Stimulated activated naive CD8-positive, alpha-beta T cell treated with anti-CD3 and anti-CD28 coated beads, Interleukin-15, Interleukin-2, amounts not matched to agents 100 U/mL and 50 U/mL, for 24 hours (primary cell): Measurements from ENCODE around the gene OSM.
A peak's percentile ranks its signal among the peaks of the same experiment; 100 is the strongest.

Experiments used
- ATAC-seq: fragments of 150-1000 bp; cut with Tn5 transposase; one replicate; pipeline ENCODE4 v1.10.0; 2021
- DNase-seq: peaks from one replicate; pipeline ENCODE4 v3.0.0; 2021

The OSM gene

DNA sequence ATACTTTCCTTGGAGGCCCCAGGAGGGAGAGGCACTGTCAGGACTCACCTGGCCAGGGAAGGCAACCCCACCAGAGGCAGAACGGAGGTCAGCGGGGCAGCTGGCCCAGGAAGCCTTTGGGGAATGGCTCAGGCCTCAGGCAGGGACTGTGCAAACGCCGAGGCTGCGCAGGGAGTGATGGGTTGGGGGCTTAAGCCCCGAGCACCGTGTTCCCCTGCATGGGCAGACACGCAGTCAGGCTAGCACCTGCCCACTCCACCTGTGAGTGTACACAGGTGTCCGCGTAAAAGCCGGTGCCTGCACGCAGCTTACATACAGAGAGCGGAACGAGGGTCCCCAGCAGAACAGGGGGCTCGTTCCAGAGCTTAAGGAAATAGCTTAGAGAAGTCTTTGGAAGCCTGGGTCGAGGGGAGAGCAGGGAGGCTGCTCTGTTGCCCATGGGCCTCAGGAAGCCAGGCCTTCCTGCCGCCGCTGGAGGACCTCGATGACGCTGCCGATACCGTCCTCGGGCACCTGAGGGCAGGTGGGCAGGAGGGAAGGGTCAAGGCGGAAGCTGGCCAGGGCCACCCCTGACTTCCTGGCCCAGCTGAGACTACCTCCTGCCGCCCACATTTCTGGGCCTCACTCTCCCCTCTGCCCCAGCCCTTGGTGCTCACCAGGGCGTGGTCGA, 18.7 kb upstream of the OSM start:
- DNase-seq: no peak
- ATAC-seq: no peak

DNA sequence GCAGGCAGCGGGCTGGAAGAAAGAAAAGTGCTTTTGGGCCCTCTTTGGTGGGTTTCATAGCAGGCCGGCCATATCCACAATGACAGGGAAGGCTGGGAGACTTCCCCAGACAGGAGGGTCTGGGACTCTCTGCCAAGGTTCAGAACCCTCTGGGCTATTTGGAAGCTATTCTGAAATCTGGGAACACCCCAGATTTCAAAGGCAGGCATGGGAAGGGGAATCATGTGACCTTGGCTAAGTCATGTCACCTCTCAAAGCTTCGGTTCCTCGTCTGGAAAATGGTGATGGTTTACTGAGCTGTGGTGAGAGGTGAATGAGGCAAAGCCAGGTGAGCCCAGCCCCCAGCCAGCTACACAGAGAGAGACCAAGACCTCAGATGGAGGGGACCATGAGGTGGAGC, 18.0 kb upstream of the OSM start:
- ATAC-seq (no peak), DNase-seq (no peak)

DNA sequence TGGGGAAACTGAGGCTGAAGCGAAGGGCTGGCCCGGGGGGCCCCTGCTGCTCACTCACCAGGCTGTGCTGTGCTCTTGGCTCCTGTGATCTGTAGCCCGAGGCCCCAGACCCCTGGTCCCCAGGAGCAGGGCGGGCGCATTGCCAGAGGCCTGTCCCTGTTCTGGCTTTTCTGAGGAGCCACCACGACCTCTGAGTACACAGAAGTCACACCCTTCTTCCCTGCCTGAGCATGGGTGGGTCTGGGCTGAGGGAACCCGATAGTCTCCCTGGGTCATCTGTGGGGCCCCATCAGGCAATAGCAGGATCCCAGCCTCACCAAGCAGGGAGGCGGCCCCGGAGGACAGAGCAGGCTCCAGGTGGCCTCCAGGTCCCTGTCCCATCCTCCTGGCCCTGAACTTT, 17.5 kb upstream of the OSM start:
- ATAC-seq: no peak

DNA sequence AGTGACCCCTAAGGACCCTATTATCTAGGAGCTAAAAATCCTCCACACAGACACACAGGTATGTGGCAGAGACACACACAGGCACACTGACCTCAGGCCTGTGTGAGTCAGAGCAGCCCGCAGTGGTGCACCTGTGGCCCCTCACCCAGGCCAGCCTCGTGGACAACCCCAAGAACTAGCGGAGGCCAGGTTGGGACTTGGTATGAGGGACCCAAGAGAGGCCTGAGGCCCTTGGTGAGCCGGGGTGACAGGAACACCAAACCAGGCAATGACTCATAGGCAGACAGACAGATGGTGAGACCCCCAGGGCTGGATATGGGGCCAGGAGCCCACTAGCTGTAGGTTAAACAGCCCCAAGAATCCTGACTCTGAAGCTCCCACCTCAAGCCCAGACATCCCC, 16.7 kb upstream of the OSM start:
- no peak for ATAC-seq
- no peak for DNase-seq

More for the DNA sequence above, 17.5 kb upstream of the OSM start:
- no peak for DNase-seq

DNA sequence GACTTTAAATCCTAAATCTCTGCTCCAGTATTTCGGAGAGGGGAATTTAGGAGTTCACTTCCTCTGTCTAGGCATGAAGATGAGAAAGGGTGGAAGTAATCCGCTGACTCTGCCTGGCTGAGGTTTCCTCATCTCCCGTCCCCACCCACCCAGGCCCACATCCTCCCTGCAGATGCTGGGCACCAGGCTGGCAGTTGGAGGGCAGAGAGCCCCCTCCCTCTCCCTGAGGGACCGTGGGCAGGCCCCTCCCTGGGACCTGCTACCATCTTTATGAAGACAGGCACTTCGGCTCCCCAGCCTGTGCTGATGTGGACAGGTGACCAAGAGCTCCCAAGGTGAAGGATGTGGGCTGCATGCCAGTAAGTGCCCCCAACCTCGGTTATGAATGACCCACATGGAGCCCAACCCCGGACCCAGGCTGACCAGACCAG, 16.0 kb upstream of the OSM start:
- no peak for ATAC-seq
- DNase-seq: no peak

DNA sequence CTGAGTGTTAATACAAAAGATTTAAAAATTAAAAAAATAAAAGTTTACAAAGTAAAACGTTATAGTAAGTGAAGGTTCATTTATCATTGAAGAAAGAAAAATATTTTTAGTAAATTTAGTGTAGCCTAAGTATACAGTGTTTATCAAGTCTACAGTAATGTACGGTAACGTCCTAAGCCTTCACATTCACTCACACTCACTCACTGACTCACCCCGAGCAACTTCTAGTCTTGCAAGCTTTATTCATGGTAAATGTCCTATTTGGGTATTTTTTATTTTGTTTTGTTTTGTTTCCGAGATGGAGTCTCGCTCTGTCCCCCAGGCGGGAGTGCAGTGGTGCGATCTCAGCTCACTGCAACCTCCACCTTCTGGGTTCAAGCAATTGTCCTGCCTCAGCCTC, 13.9 kb upstream of the OSM start:
- DNase-seq (no peak), ATAC-seq (no peak)

DNA sequence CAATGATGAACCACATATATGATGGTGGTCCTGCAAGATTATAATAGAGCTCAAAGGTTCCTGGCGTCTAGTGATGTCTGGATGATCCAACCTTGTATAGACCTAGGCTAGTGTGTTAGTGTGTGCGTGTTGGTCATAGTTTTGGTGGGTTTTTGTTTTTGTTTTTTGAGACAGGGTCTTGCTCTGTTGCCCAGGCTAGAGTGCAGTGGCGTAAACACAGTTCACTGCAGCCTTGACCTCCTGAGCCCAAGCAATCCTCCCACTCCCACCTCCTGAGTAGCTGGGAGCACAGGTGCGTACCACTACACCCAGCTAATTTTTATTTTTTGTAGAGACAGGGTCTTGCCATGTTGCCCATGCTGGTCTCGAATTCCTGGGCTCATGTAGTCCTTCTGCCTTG, 13.3 kb upstream of the OSM start:
- ATAC-seq: no peak
- DNase-seq: no peak

DNA sequence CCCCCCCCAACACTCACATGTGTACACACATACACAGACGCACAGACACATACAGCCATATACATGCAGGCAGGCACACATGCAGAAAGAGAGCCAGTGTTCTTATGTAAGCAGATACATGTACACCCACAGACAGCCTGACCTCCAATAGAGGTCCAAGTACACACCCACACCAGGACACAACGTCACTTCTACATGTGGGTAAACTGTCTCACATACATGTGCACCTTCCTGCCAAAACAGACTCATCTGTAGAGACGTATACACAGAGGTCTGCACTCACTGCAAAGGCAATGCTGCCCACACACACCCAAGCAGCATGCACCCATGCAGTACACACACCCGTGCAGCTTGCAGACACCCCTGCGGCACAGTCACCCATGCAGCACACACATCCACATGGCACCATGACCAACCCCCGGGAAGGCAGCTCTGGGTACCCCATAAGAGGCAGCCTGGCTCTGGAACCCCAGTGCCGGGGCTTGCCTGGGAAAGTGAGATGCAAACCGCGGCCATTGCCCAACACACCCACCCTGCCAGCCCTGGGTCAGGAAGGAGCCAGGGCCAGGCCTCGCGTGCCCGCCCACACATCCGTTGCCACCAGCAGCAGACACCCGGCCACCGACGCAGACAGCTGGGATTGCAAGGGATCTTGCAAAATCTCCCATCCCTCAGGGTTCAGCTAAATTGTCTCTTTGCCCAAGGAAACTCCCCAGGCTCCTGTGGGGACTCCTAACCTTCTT, 12.6 kb upstream of the OSM start:
- no peak for DNase-seq
- no peak for ATAC-seq

DNA sequence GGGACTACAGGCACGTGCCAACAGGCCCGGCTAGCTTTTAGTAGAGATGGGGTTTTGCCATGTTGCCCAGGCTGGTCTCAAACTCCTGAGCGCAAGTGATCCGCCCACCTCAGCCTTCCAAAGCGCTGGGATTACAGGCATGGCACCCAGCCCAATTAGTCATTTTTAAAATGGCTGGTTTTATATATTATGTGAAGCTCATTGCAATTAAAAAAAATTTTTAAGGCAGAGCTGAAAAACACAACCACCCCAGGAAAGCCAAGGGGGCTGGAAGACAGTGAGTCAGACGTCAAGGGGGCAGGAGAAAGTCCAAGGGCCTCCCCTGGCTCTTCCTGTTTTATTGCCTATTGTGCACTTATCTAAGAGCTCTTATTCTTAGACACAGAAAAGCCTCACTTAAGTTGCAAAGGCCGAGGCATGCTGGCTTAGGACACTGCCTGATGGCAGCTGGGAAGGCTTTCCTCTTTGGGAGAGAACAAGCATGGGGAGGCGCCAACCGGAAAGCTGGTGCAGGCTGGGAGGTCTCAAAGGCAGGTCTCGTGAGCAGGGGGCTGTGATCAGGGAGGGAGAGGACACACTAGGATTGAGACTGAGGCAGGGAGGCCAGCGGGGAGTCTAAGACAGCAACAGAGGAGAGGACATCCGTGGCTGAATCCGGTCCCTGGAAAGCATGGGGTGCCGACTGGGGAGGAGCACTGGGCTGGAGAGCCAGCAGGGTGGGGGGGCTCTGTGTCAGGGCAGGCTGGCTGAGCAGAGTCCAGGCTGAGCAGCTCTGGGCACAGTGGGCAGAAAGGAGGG, 11.1 kb upstream of the OSM start:
- DNase-seq (no peak), ATAC-seq (no peak)

DNA sequence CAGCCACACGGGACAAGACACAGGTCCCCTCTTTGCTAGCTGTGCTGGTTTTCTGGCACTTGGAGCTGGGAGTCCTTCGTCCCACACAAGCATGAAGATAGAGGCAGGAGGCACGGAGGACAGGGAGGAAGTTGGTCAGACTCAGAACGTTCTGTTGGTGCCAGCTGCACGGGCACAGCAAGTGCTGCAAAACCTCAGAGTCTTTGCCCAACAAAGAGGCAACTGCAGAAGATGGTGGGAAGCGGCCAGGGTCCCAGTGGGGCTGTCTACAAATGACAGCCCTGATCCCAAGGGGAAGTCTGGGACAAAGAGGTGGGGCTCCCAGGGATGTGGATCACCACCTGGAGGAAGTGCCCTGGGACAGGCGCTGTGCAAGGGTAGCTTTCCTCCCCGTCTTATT, 9.4 kb upstream of the OSM start:
- no peak for DNase-seq
- no peak for ATAC-seq

DNA sequence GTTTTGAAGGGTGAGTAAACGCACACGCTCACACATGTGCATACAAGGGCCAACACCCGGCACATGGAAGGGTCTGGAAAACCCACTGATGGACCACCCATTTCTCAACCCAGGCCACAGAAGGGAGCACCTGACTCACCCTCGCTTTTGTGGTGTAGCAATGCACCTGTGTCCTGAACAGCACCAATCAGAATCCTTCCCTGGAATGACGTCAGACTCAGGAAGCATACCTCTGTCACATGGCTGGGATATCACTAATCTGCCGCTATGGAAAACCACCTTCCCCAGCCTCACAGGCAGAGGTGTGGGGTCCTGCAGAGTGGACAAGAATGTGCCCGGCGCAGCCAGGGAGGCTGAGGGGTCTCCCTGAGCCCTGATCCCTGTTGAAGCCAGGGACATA, 9.0 kb upstream of the OSM start:
- DNase-seq: no peak

DNA sequence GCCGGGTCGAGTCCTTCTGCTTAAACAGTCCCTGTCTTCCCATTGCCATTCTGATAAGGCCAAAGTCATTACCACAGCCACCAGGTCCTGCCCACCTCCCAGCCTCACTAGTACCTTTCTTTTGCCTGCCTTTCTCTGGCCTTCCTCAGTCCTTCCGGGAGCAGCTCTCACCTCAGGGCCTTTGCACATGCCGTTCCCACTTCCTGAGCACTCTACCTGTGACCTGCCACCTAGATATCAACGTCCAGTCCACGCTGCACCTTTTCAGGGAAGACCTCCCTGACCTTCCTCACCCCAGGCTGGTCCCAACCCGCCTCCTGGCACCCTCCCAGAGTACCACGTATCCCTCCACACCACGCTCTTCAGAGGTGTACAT, 7.8 kb upstream of the OSM start:
- DNase-seq: no peak
- no peak for ATAC-seq

More for the DNA sequence above, 9.0 kb upstream of the OSM start:
- ATAC-seq: peak; percentile 37

DNA sequence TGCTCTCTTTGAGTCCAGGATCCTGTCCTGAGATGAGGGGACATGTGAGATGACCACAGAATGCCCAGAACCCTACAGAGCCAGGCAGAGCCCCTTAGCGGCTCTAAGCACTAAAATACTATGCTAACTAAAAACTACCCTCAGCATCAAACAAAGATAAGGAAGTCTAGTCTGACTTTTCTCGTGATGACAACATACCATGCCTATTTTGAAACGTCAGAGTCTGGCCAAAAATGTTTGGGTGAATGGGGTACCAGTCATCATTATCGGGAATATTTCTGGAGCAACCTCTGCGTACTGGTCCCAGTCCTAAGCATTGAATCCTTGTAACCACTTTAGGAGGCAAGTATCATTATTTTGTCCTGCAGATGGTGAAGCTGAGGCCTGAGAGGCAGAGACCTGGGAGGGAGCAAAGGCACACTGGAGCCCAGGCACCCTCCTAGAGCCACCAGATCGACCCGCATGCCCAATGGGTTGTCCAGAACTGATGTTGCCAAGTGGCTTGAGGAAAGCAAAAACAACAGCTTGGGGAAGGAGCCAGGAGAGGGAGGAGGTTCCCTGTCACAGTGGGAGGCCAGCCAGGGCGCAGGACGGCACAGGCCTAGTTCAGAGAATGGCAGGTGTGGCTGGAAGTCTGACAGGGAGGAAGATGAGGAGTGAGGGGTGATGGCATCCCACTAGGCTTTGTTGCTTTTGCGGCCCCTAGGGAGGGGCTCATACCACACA, 7.2 kb upstream of the OSM start:
- no peak for ATAC-seq
- DNase-seq: no peak

DNA sequence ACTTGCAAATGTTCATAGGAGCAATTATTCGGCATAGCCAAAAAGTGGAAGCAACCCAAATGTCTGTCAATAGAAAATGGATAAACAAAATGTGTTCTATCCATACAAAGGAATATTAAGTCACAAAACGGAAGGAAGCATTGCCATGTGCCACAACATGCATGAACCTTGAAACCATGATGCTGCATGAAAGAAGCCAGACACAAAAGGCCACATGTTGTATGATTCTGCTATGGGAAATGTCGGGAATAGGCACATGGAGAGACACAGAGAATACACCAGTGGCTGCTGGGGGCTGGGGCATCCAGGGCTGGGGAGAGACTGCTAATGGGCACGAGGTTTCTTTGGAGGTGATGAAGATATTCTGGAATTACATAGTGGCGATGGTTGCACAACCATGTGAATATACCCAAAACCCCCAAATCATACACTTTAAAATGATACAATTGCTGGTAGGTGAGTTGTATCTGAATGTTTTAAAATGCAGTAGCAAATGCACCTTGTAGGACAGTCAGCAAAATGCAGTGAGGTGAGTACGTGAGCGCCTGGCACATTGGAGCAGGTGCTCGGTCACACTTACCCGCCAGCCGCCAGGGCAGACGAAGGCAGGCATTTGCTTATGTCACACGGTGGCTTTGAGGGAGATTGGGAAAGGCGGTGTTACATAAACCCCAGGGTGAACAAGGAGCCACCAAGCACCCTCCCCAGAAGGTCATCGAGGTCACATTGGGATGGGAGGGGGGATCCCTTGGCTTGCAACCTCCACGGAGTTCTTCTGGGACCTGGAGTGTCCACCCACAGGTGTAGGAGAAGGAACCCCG, 6.3 kb upstream of the OSM start:
- ATAC-seq (no peak), DNase-seq (no peak)

DNA sequence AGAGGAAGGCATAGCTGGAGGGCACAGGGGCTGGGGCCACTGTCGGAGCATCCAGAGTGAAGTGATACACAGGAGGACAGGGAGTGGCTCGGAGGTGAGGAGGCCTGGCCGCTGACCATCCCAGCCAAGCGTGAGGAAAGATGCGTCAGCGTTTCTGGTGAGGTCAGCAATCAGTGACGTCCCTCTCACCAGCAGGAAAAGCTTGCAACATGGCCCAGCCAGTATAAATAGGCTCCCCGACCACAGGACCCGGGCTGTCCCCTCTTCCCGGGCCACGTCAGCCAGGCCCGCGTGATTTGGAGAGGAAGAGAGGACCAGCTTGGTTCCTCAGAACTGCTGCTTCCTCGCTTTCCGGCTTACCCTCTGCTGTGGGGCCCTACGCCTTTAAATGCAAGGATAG, 4.2 kb upstream of the OSM start:
- ATAC-seq: no peak
- DNase-seq: no peak

DNA sequence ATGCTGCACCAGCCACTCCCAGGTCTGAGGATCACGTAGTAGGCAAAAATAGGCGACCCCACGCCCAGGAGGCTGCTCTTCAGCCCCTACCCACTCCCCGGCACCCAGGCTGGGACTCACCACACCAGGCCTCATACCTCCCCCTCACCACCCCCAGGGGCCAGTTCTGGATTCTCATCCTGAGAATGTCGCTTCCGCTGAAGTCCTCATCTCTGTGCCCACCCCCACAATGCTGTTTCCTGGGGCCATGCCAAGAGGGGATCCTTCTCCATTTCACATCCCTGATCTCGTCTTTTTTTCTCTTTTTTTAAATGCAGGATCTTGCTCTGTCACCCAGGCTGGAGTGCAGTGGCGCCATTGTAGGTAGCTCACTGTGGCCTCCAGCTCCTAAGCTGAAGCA, 1.7 kb upstream of the OSM start:
- DNase-seq (no peak), ATAC-seq (no peak)

DNA sequence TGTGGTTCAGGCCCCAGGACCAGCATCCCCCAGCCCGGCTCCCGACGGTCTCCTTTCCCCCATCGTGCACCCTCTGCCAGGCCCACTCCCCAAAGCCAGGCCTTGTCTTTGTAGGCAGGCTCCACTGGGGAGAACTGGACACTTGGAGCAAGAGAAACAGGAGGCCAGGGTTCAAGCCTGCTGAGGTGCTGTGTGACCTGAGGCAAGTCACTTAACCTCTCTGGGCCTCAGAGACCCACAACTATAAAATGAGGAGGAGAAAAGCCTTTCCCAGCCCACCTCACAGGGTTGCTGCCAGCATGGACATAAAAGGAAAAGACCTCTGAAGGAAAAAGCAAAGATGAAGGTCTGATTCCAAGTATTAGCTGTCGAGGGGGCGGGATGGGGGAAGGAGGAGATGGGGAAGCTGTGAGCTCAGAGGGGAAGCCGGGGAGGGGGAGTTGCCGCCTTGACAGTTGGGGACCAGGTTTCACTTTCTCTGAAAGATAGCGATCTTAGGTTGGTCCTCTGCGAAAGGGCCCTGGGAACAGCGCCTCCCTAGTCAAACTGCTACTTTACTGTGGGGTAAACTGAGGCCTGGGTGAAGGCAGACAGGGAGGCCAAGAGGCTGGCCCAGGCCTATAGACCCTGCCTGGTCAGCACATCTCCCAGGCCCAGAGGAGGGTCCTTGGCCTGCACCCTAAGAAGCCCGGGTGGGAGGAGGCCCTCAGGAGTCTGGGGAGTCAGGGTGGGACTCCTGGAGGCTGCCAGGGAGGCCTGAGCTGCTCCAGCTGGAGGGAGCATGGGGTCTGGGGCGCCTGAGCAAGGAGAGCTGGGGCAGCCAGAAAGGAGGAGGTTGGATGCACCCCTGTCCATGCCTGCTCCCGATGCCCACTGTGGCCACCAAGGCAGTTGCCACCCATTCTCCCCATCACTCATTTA, 991 bp upstream of the OSM start:
- DNase-seq: peak; percentile 69
- ATAC-seq: no peak

DNA sequence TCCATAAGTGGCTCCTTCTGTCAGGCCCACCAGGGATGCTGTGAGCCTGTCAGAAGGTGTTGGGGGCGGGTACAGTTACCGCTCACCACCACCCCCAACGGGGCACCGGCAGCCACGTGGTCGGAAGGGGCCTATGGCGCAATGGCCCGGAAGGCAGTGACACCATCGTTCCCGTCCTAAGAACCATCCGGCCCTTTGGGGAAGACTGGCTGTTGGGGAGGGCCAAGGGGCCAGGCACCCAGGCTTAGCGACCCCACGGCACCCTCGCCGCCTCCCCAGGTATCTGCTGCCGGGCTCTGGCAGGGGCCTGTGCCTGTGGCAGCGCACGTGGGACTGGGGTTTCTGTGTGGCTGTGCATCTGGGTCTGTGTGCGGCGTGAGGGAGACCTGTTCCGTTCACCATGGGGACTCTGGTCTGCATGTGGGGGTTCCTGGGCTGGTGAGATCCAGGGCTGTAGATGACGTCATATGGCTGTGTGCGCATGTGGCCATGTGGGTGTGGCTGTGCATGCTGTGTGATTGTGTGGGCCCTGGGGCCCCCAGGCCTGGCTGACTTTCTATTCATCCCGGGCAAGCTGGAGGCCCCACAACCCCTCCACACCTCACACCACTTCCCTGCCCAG, 717 bp downstream of the OSM start:
- ATAC-seq (peak; percentile 72), DNase-seq (peak; percentile 89)

DNA sequence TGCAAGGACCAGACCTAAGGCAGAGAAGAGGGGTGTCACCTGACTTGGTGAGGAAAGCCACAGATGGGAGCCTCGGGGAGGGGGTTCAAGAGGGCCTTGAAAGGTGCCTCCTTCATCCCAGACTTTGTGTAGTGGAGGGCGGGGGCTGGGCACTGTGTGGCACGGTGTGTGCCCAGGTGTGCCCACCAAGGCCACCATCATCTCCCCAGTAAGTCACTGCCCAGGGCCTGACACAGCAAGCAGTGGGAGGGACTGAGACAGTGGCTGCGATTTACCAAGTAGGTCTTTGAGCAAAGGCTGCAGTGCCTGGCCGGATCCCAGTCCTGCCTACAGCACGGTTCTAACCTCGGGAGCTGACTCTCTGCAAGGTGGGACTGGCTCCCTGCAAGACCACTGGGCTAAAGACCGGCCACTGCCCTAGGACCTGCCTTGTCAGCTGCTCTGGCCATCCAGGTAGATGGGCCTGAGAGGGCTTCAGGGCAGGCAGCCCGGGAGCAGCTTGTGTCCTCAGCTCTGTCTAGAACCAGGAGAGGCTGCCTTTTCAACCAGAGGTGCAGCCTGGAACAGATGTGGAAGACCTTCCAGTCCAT, 1.4 kb downstream of the OSM start:
- DNase-seq (no peak), ATAC-seq (no peak)

DNA sequence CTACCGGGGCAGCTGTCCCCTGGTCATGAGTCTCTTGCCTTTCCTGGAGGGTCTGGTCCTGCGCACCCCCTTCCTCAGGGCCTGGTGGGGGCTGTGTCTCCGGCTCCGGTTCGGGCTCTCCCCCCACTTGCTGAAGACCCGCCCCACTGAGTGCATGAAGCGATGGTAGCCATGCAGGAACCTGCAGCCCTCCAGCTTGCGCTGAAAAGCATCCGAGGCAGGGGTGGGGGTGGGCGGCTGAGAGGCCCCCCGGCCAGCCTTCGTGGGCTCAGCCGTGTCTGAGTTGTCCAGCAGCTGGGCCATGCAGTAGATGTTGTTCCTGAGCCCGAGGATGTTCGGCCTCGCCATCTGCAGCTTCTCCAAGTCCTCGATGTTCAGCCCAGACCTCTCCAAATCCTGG, 2.8 kb downstream of the OSM start:
- DNase-seq (no peak), ATAC-seq (no peak)
